B cell (primary cell): Measurements from ENCODE around the gene CCDC91.

Experiments
- CTCF ChIP-seq: fragments of 200-600 bp; IDR thresholded peaks from one replicate; pipeline ENCODE4 v1.8.0; 2022; ENCODE audit warnings: antibody characterized with exemption, mild to moderate bottlenecking
- EZH2 ChIP-seq: IDR thresholded peaks from 2 replicates; pipeline ENCODE4 v1.6.1; 2012; ENCODE audit warnings: borderline replicate concordance, low read depth, mild to moderate bottlenecking, moderate library complexity, low read length; ENCODE audit not compliant: insufficient read depth, poor library complexity, severe bottlenecking

- no peak for TF ChIP-seq CTCF
- TF ChIP-seq EZH2, result no peak
Observed at GRCh38 chr12:28223858-28224257, 33.6 kb downstream of the CCDC91 start.
